ENCODE results near the gene MON2. TPM values are rescaled to one million over a fixed set of nuclear protein-coding genes. Genes with fewer than 3 reads are reported as not detected.

MON2 gene, protein sequence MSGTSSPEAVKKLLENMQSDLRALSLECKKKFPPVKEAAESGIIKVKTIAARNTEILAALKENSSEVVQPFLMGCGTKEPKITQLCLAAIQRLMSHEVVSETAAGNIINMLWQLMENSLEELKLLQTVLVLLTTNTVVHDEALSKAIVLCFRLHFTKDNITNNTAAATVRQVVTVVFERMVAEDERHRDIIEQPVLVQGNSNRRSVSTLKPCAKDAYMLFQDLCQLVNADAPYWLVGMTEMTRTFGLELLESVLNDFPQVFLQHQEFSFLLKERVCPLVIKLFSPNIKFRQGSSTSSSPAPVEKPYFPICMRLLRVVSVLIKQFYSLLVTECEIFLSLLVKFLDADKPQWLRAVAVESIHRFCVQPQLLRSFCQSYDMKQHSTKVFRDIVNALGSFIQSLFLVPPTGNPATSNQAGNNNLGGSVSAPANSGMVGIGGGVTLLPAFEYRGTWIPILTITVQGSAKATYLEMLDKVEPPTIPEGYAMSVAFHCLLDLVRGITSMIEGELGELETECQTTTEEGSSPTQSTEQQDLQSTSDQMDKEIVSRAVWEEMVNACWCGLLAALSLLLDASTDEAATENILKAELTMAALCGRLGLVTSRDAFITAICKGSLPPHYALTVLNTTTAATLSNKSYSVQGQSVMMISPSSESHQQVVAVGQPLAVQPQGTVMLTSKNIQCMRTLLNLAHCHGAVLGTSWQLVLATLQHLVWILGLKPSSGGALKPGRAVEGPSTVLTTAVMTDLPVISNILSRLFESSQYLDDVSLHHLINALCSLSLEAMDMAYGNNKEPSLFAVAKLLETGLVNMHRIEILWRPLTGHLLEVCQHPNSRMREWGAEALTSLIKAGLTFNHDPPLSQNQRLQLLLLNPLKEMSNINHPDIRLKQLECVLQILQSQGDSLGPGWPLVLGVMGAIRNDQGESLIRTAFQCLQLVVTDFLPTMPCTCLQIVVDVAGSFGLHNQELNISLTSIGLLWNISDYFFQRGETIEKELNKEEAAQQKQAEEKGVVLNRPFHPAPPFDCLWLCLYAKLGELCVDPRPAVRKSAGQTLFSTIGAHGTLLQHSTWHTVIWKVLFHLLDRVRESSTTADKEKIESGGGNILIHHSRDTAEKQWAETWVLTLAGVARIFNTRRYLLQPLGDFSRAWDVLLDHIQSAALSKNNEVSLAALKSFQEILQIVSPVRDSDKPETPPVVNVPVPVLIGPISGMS (N-terminal part only)
- total RNA-seq: 10 to 100 TPM; 30.3 to 43.3 TPM
- 25.6 TPM for polyA plus RNA-seq (2013, experiment 1 of 2)
- 24.7 TPM for polyA plus RNA-seq (2013, experiment 2 of 2)
- long read RNA-seq, experiment 1, full-length matches to known transcripts: 1 of 12 reads
- long read RNA-seq, experiment 1, partial matches to known transcripts: 7 of 12 reads
- long read RNA-seq, experiment 1, other reads (novel, unspliced or antisense): 4 of 12 reads
- long read RNA-seq, experiment 2, full-length matches to known transcripts: 11 of 39 reads
- long read RNA-seq, experiment 2, partial matches to known transcripts: 12 of 39 reads
- long read RNA-seq, experiment 2, other reads (novel, unspliced or antisense): 16 of 39 reads
- long read RNA-seq, experiment 3, full-length matches to known transcripts: 5 of 36 reads
- long read RNA-seq, experiment 3, partial matches to known transcripts: 16 of 36 reads
- long read RNA-seq, experiment 3, other reads (novel, unspliced or antisense): 15 of 36 reads
- long read RNA-seq, experiment 4, partial matches to known transcripts: 2 of 5 reads
- long read RNA-seq, experiment 4, other reads (novel, unspliced or antisense): 3 of 5 reads

DNA sequence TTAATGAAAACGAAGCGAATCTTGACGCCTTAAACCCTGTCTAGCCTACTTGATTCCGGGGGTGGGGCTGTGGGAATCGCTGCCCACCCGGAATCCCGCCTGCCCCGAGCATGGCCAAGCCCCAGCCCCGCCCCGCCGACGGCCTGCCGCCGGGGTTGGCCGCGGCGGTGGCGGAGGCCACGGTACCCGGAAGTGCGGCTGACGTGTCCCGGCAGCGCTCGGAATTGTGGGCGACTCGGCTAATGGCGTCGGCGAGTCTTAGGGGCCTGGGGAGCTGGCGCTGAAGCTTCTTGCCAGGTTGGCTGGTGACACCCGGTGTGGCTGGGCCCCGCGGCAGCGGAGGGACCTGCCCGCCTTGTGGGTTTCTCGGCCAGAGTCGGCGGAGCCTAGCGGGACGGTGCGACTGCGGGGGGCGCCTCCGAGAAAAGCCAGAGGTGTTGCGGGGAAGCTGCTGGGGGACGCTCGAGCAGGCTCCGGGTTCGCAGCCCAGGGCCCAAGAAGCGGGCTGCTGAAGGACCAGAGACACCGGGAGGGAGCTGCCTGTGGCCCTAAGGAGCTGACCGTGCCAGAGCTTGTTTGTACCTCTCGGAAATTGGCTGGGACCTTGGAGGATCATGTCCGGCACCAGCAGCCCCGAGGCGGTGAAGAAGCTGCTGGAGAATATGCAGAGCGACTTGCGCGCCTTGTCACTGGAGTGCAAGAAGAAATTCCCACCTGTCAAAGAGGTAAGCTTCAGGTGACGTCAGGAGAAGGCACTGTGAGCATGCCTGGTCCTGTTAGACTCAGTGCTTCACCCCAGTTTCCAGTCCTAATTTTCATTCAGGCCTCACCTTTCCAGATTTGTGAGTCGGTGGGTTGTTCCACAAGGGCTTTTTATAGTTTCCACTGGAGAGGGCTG is at the start of gene MON2:
TSS of gene MON2 (plus strand) at position 233 of the 898 bp plus-strand sequence. CDS start at position 615, 382 bp downstream.
- Histone ChIP-seq H3K27ac (ENCODE audit: low read depth, low read length) (peak within 1 kb of the TSS; percentile 15), H3K9ac (ENCODE audit: extremely low read depth, low read length, poor library complexity, severe bottlenecking) (peak within 1 kb of the TSS; percentile 67), H3K36me3 (ENCODE audit: control insufficient read depth, insufficient read depth, low read length) (peaks cover 8% of the 10 kb centered on the region), H3K27me3 (ENCODE audit: control insufficient read depth, insufficient read depth, low read length, poor library complexity, severe bottlenecking) (no peaks in the 10 kb centered on the region), H3K4me3 (ENCODE audit: low read length) (peak within 1 kb of the TSS; percentile 98), H3K4me1 (ENCODE audit: control insufficient read depth, insufficient read depth, low read length) (no peaks in the 10 kb centered on the region), H3K9me3 (ENCODE audit: control insufficient read depth, low read length) (peaks cover 27% of the 10 kb centered on the region)
- peaks cover 10% of the 10 kb centered on the region for H3K4me1 Mint-ChIP-seq
- WGBS, 2 experiments (ENCODE audit: insufficient coverage in 1 of 2, insufficient read length in 1 of 2): 0% methylated on average over 24 to 62 of the region's 62 CpGs
- no peaks in the 10 kb centered on the region for H3K36me3 Mint-ChIP-seq (ENCODE audit: low read depth)
- H3K27ac Mint-ChIP-seq: peak within 1 kb of the TSS; percentile 92
- TF ChIP-seq, protein P1, sequence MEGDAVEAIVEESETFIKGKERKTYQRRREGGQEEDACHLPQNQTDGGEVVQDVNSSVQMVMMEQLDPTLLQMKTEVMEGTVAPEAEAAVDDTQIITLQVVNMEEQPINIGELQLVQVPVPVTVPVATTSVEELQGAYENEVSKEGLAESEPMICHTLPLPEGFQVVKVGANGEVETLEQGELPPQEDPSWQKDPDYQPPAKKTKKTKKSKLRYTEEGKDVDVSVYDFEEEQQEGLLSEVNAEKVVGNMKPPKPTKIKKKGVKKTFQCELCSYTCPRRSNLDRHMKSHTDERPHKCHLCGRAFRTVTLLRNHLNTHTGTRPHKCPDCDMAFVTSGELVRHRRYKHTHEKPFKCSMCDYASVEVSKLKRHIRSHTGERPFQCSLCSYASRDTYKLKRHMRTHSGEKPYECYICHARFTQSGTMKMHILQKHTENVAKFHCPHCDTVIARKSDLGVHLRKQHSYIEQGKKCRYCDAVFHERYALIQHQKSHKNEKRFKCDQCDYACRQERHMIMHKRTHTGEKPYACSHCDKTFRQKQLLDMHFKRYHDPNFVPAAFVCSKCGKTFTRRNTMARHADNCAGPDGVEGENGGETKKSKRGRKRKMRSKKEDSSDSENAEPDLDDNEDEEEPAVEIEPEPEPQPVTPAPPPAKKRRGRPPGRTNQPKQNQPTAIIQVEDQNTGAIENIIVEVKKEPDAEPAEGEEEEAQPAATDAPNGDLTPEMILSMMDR (conservative IDR thresholded peaks at IDR 0.05): no peak
- H3K9me3 Mint-ChIP-seq: peaks cover 23% of the 10 kb centered on the region
- DNase-seq: peak; percentile 96
- no peaks in the 10 kb centered on the region for H3K27me3 Mint-ChIP-seq (ENCODE audit: insufficient read depth)
- H3K4me3 Mint-ChIP-seq: peak within 1 kb of the TSS; percentile 93

DNA sequence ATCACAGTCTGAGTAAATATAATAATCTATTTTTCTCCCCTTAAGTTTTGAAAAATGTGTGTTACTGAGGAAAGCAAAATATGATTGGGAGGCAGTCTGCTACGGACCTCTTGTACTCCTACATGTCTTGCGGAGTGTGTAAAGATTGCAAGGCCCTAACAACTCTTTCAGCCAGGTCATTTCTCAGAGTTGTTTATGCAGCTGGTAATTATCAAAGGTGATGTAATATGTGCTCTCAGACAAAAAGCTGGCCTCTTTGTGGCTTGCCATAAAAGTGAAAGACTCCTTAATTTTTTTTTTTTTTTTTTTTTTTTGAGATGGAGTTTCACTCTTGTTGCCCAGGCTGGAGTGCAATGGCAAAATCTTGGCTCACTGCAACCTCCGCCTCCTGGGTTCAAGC is 40.5 kb upstream of the MON2 start:
- Mint-ChIP-seq H3K36me3 (ENCODE audit: low read depth) (no peaks in the 10 kb centered on the region), H3K4me3 (no peak overlapping the region)

More for the DNA sequence above, 40.5 kb upstream of the MON2 start:
- Mint-ChIP-seq H3K27ac (no peak overlapping the region), H3K4me1 (no peaks in the 10 kb centered on the region), H3K27me3 (ENCODE audit: insufficient read depth) (peaks cover 20% of the 10 kb centered on the region), H3K9me3 (peaks cover 11% of the 10 kb centered on the region)
- TF ChIP-seq, protein P1 (conservative IDR thresholded peaks at IDR 0.05): no peak
- Histone ChIP-seq H3K36me3 (ENCODE audit: control insufficient read depth, insufficient read depth, low read length) (no peaks in the 10 kb centered on the region), H3K27me3 (ENCODE audit: control insufficient read depth, insufficient read depth, low read length, poor library complexity, severe bottlenecking) (peaks cover 8% of the 10 kb centered on the region), H3K9ac (ENCODE audit: extremely low read depth, low read length, poor library complexity, severe bottlenecking) (no peak overlapping the region), H3K27ac (ENCODE audit: low read depth, low read length) (no peak overlapping the region), H3K4me1 (ENCODE audit: control insufficient read depth, insufficient read depth, low read length) (no peaks in the 10 kb centered on the region), H3K9me3 (ENCODE audit: control insufficient read depth, low read length) (no peaks in the 10 kb centered on the region), H3K4me3 (ENCODE audit: low read length) (no peak overlapping the region)
- DNase-seq: no peak
- WGBS, 2 experiments (ENCODE audit: insufficient coverage in 1 of 2, insufficient read length in 1 of 2): 94 to 100% methylated on average over 2 to 3 of the region's 3 CpGs

Data from endodermal cell (in vitro differentiated cells).